ENCODE measurements around the gene ADAMTS16.

DNA sequence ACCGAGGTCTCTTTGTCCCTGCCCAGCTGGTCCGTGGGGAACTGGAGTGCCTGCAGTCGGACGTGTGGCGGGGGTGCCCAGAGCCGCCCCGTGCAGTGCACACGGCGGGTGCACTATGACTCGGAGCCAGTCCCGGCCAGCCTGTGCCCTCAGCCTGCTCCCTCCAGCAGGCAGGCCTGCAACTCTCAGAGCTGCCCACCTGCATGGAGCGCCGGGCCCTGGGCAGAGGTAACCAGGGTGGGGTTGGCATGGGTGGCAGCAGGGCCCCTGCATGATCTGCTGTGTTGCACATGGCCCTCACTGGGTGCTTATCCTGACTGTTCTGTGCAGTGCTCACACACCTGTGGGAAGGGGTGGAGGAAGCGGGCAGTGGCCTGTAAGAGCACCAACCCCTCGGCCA, 163.1 kb downstream of the ADAMTS16 start:
- TF ChIP-seq, protein P1, sequence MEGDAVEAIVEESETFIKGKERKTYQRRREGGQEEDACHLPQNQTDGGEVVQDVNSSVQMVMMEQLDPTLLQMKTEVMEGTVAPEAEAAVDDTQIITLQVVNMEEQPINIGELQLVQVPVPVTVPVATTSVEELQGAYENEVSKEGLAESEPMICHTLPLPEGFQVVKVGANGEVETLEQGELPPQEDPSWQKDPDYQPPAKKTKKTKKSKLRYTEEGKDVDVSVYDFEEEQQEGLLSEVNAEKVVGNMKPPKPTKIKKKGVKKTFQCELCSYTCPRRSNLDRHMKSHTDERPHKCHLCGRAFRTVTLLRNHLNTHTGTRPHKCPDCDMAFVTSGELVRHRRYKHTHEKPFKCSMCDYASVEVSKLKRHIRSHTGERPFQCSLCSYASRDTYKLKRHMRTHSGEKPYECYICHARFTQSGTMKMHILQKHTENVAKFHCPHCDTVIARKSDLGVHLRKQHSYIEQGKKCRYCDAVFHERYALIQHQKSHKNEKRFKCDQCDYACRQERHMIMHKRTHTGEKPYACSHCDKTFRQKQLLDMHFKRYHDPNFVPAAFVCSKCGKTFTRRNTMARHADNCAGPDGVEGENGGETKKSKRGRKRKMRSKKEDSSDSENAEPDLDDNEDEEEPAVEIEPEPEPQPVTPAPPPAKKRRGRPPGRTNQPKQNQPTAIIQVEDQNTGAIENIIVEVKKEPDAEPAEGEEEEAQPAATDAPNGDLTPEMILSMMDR (conservative IDR thresholded peaks at IDR 0.05 in 1 of 2, IDR thresholded peaks at IDR 0.05 in 1 of 2; ENCODE audit: extremely low read depth in 1 of 2, insufficient read depth in 1 of 2, low read depth in 1 of 2, low read length in 2 of 2): no peak
- TF ChIP-seq EZH2 (IDR thresholded peaks at IDR 0.05; ENCODE audit: borderline replicate concordance, low read length): no peak

Data from mammary epithelial cell (primary cell).